PC-3 (cell line): ENCODE measurements around the gene SPG7. TPM values are rescaled to one million over a fixed set of nuclear protein-coding genes. Genes with fewer than 3 reads are reported as not detected.

Source experiments
- ATAC-seq: fragments of 200-7000 bp; cut with Tn5 transposase; 2 replicates; pipeline ENCODE4 v1.9.1; 2020; ENCODE audit warnings: mild to moderate bottlenecking, moderate library complexity
- Bru-seq: library from RNA; stranded (reverse); fragments of 400-500 nt; gene quantifications from one replicate; lab custom pipeline; 2021; lab: Mats Ljungman, UMichigan
- BruChase-seq, 2 experiments: library from RNA; stranded (reverse); fragments of 400-500 nt; gene quantifications; one replicate each; lab custom pipeline; 2021; lab: Mats Ljungman, UMichigan
- BruUV-seq: library from RNA; stranded (reverse); fragments of 400-500 nt; replicated peaks from 2 replicates; lab custom pipeline; 2021; lab: Mats Ljungman, UMichigan
- CTCF ChIA-PET: fragments of 300-600 bp; sonication (Branson Sonifier 250); formaldehyde crosslinking; loops from one replicate; lab custom pipeline; 2022; ENCODE audit warnings: antibody characterized with exemption; lab: Charles Lee
- POLR2A ChIA-PET: fragments of 300-600 bp; sonication (Branson Sonifier 250); formaldehyde crosslinking; loops from one replicate; lab custom pipeline; 2022; ENCODE audit warnings: antibody characterized with exemption; ENCODE audit not compliant: unreplicated experiment; lab: Charles Lee
- DNase-seq: peaks from one replicate; pipeline ENCODE4 v3.0.0-alpha.2; 2015
- H2AFZ ChIP-seq: fragments of 300-600 bp; sonication (generic); 2 replicates; pipeline ENCODE4 v1.6.0; 2016; ENCODE audit warnings: antibody characterized with exemption, low read length
- H3F3A ChIP-seq: fragments of 300-600 bp; sonication (generic); one replicate; pipeline ENCODE4 v1.6.0; 2017; ENCODE audit warnings: antibody characterized with exemption, low read length, control low read depth, mild to moderate bottlenecking; ENCODE audit not compliant: unreplicated experiment
- H3K27ac ChIP-seq: fragments of 300-600 bp; sonication (generic); 2 replicates; pipeline ENCODE4 v1.5.1; 2016; ENCODE audit warnings: mild to moderate bottlenecking, low read length
- H3K27me3 ChIP-seq: fragments of 300-600 bp; sonication (generic); 2 replicates; pipeline ENCODE4 v1.6.1; 2016; ENCODE audit warnings: low read length, mixed read lengths
- H3K36me3 ChIP-seq: fragments of 300-600 bp; sonication (generic); 2 replicates; pipeline ENCODE4 v1.6.1; 2016; ENCODE audit warnings: low read depth, mixed run types, low read length, mixed read lengths
- H3K4me1 ChIP-seq: fragments of 300-600 bp; sonication (generic); 2 replicates; pipeline ENCODE4 v1.5.1; 2016; ENCODE audit warnings: low read length; ENCODE audit not compliant: insufficient read depth
- H3K4me2 ChIP-seq: fragments of 300-600 bp; sonication (generic); 2 replicates; pipeline ENCODE4 v1.6.0; 2016; ENCODE audit warnings: low read length
- H3K4me3 ChIP-seq: fragments of 300-600 bp; sonication (generic); 2 replicates; pipeline ENCODE4 v1.5.1; 2016; ENCODE audit warnings: mild to moderate bottlenecking, low read length, mixed read lengths
- H3K79me2 ChIP-seq: fragments of 300-600 bp; sonication (generic); 2 replicates; pipeline ENCODE4 v1.6.1; 2017; ENCODE audit warnings: low read length, mixed read lengths
- H3K9ac ChIP-seq: fragments of 300-600 bp; sonication (generic); 2 replicates; pipeline ENCODE4 v1.6.0; 2016; ENCODE audit warnings: mild to moderate bottlenecking, low read length
- H3K9me2 ChIP-seq: fragments of 300-600 bp; sonication (generic); replicated peaks from 2 replicates; pipeline ENCODE4 v1.6.1; 2016; ENCODE audit warnings: mixed run types, low read length, mixed read lengths
- H3K9me3 ChIP-seq: fragments of 300-600 bp; sonication (generic); 2 replicates; pipeline ENCODE4 v1.6.1; 2016; ENCODE audit warnings: low read length, mixed read lengths
- H4K20me1 ChIP-seq: fragments of 300-600 bp; sonication (generic); 2 replicates; pipeline ENCODE4 v1.6.1; 2016; ENCODE audit warnings: low read length, mixed read lengths
- EZH2 ChIP-seq: fragments of 300-600 bp; sonication (generic); IDR thresholded peaks from one replicate; pipeline ENCODE4 v1.6.1; 2017; ENCODE audit warnings: antibody characterized with exemption, mild to moderate bottlenecking, low read length; ENCODE audit not compliant: unreplicated experiment
- EZH2phosphoT487 ChIP-seq: fragments of 300-600 bp; sonication (generic); IDR thresholded peaks from 2 replicates; pipeline ENCODE4 v1.6.1; 2018; ENCODE audit warnings: mild to moderate bottlenecking, antibody characterized with exemption, low read length, borderline replicate concordance
- intact Hi-C: fragments of 100-400 bp; cut with micrococcal nuclease; formaldehyde crosslinking; loops from 2 replicates; pipeline ENCODE4 v1.9.0; 2023
- long read RNA-seq: library from polyadenylated mRNA; unstranded; transcript quantifications from one replicate; pipeline ENCODE4 v2.0.0, GENCODE V29; 2021; ENCODE audit not compliant: unreplicated experiment
- total RNA-seq: library from RNA; depleted of rRNA; stranded (reverse); fragments of >200 nt; gene quantifications from 2 replicates; pipeline ENCODE4 v1.2.3, GENCODE V29; 2014; rRNA removed
- TF ChIP-seq, protein P1 (sequence below): fragments of 300-600 bp; sonication (generic); conservative IDR thresholded peaks from 2 replicates; pipeline ENCODE4 v1.5.1; 2017; ENCODE audit warnings: antibody characterized with exemption, low read depth, mild to moderate bottlenecking, low read length

The SPG7 gene
- total RNA-seq, result 94.3 and 106 TPM in 2 replicates
- percentile 69 among the genes with signal in this experiment for Bru-seq, nascent RNA
- BruChase-seq, experiment 1, labeled RNA remaining after a 6-hour chase, result percentile 86 among the genes with signal in this experiment
- BruChase-seq, experiment 2, labeled RNA remaining after a 2-hour chase, result percentile 79 among the genes with signal in this experiment
- long read RNA-seq, full-length matches to known transcripts, result 93 of 175 reads
- long read RNA-seq, partial matches to known transcripts, result 50 of 175 reads
- long read RNA-seq, other reads (novel, unspliced or antisense), result 32 of 175 reads

DNA sequence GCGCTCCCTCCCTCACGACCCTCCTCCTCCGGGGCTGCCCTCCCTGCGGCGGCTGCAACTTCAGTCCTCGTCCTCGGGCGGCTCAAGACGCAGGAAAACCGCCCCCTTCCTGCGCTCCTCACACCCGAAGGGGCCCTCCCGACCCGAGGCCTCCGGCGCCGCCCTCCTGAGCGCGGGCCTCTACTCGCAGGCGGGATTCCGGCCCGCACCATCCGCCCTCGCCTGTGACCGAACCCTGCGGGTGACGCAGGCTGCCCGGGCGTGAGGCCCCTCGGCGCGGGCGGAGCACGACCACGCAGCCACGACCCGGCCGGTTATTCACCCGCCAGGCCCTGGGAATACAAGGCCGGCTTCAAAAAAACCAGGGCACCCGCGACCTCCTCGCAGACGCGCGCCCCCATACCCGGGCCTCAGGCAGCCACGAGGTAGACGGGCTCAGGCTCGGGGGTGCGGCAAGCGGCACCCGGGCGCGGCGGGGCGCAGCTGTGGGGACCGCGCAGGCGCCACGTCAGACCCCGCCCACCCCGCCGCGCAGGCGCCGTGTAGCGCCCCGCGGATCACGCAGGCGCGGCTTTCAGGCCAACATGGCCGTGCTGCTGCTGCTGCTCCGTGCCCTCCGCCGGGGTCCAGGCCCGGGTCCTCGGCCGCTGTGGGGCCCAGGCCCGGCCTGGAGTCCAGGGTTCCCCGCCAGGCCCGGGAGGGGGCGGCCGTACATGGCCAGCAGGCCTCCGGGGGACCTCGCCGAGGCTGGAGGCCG is at the start of gene SPG7:
Gene SPG7, plus strand, starts transcription at position 570 of the 757 bp plus-strand sequence. Its CDS starts 15 bp downstream, at position 585.
- H2AFZ ChIP-seq, result peak within 1 kb of the TSS; percentile 64; the same call in 1 of the 2 replicates
- intact Hi-C loops, result no loop called here
- H3K9me2 ChIP-seq, result no peaks in the 10 kb centered on the region
- ATAC-seq (peak; percentile 73), DNase-seq (peak; percentile 84)
- peaks cover 17% of the 10 kb centered on the region for H3K36me3 ChIP-seq
- H3K9me3 ChIP-seq, result no peaks in the 10 kb centered on the region
- H3K9ac ChIP-seq, result peak within 1 kb of the TSS; percentile 100
- peaks cover 46% of the 10 kb centered on the region for H3K79me2 ChIP-seq
- no peaks in the 10 kb centered on the region for H3F3A ChIP-seq
- TF ChIP-seq EZH2, result no peak
- TF ChIP-seq, protein P1, sequence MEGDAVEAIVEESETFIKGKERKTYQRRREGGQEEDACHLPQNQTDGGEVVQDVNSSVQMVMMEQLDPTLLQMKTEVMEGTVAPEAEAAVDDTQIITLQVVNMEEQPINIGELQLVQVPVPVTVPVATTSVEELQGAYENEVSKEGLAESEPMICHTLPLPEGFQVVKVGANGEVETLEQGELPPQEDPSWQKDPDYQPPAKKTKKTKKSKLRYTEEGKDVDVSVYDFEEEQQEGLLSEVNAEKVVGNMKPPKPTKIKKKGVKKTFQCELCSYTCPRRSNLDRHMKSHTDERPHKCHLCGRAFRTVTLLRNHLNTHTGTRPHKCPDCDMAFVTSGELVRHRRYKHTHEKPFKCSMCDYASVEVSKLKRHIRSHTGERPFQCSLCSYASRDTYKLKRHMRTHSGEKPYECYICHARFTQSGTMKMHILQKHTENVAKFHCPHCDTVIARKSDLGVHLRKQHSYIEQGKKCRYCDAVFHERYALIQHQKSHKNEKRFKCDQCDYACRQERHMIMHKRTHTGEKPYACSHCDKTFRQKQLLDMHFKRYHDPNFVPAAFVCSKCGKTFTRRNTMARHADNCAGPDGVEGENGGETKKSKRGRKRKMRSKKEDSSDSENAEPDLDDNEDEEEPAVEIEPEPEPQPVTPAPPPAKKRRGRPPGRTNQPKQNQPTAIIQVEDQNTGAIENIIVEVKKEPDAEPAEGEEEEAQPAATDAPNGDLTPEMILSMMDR, result no peak
- peak within 1 kb of the TSS; percentile 99 for H3K4me3 ChIP-seq
- peaks cover 29% of the 10 kb centered on the region for H3K4me1 ChIP-seq
- peak within 1 kb of the TSS; percentile 89 for H3K27ac ChIP-seq
- no peaks in the 10 kb centered on the region for H4K20me1 ChIP-seq
- no peaks in the 10 kb centered on the region for H3K27me3 ChIP-seq
- ChIA-PET CTCF (no interaction called here), POLR2A (interaction anchor here (0.6 kb wide), 1 partner anchor 132 kb away, joined by 3 read pairs; no protein-coding TSS in a partner anchor)
- H3K4me2 ChIP-seq, result peak within 1 kb of the TSS; percentile 93
- BruUV-seq, result no TSS peak

DNA sequence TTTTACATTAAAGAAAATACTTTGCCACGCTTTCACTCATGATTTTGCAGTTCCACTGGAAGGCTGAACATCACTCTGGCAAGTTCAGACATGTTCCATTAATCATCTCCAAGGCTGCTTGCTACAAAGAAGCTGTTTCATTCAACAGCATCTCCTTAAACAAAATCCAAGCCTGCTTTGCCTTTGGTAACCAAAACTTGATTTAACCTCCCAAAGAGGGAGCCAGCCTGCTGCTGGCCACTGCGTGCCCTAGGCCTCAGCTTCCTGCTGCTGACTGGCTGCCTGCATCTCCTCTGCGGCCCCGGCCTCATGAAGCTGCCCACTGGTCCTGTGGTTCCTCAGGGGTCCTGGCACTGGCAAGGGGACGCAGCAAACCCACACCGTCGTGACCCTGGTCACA is 49.7 kb upstream of the SPG7 start:
- TF ChIP-seq EZH2phosphoT487, result no peak
- TF ChIP-seq EZH2, result no peak
- TF ChIP-seq, protein P1, result no peak
- Histone ChIP-seq H3K79me2 (peaks cover 82% of the 10 kb centered on the region), H3K27ac (no peak overlapping the region), H3K4me3 (no peak overlapping the region), H4K20me1 (peaks cover 43% of the 10 kb centered on the region), H3K27me3 (no peaks in the 10 kb centered on the region), H3F3A (no peaks in the 10 kb centered on the region), H3K36me3 (no peaks in the 10 kb centered on the region), H3K9me3 (no peaks in the 10 kb centered on the region), H3K4me2 (no peak overlapping the region), H2AFZ (no peak overlapping the region), H3K9me2 (no peaks in the 10 kb centered on the region), H3K9ac (no peak overlapping the region), H3K4me1 (no peaks in the 10 kb centered on the region)
- intact Hi-C loops, result no loop called here
- no TSS peak for BruUV-seq
- ChIA-PET CTCF (no interaction called here), POLR2A (no interaction called here)
- DNase-seq (no peak), ATAC-seq (no peak)
